Cardiac fibroblast (primary cell): ENCODE results near the gene CHPT1.

Experiments
- DNase-seq, 2 donors: peaks; one replicate each; pipeline versions ENCODE4 v3.0.0 to v3.0.0-alpha.2; 2010; ENCODE audit warnings: low read depth in 2 of 2
- H3K4me3 ChIP-seq, 2 donors: replicated peaks in 1 of 2; 1 replicate in 1 of 2; 2 replicates in 1 of 2; pipeline ENCODE4 v1.5.1; 2011; ENCODE audit warnings: low read depth in 2 of 2, low read length in 2 of 2, mild to moderate bottlenecking in 2 of 2, moderate library complexity in 1 of 2
- CTCF ChIP-seq: IDR thresholded peaks from one replicate; pipeline ENCODE4 v1.5.1; 2011; ENCODE audit warnings: low read depth, mild to moderate bottlenecking, low read length, inconsistent platforms

The CHPT1 gene

GRCh38 chr12:101777485-101777884 is 80.0 kb downstream of the CHPT1 start:
- TF ChIP-seq CTCF = no peak
- DNase-seq = no peak
- no peak overlapping the region for H3K4me3 ChIP-seq

GRCh38 chr12:101777978-101778377 is 80.5 kb downstream of the CHPT1 start:
- no peak for DNase-seq
- H3K4me3 ChIP-seq = no peak overlapping the region
- TF ChIP-seq CTCF = no peak
